HCT116 (cell line): Measurements from ENCODE around the gene MRPL20. TPM values are rescaled to one million over a fixed set of nuclear protein-coding genes. Genes with fewer than 3 reads are reported as not detected.

ENCODE experiments used
- ATAC-seq: fragments of 200-7000 bp; cut with Tn5 transposase; 2 replicates; pipeline ENCODE4 v1.9.1; 2020; ENCODE audit warnings: mild to moderate bottlenecking, moderate library complexity
- BruUV-seq: library from RNA; stranded (reverse); fragments of 400-500 nt; replicated peaks from 2 replicates; lab custom pipeline; 2021; lab: Mats Ljungman, UMichigan
- CTCF ChIA-PET: fragments of 300-600 bp; sonication (Branson Sonifier 250); formaldehyde crosslinking; loops from one replicate; lab custom pipeline; 2021; ENCODE audit warnings: antibody characterized with exemption; lab: Charles Lee
- POLR2A ChIA-PET: fragments of 300-600, 350-600 bp; sonication (Branson Sonifier 250); formaldehyde crosslinking; loops from one replicate; lab custom pipeline; 2021; ENCODE audit warnings: antibody characterized with exemption; lab: Charles Lee
- RAD21 ChIA-PET, 2 experiments: fragments of 300-600 bp; sonication (Branson Sonifier 250); formaldehyde crosslinking; loops; one replicate each; lab custom pipeline; 2023; ENCODE audit warnings: low total read pairs in 2 of 2; ENCODE audit not compliant: uncharacterized antibody in 2 of 2, unreplicated experiment in 2 of 2, low non-redundant PET in 1 of 2; lab: Charles Lee
- DNase-seq: peaks from one replicate; pipeline ENCODE4 v3.0.0-alpha.2; 2010; ENCODE audit warnings: low read depth, low spot score
- H2AFZ ChIP-seq: fragments of 200-600 bp; shearing (Covaris generic), sonication (generic); 2 replicates; pipeline ENCODE4 v1.6.1; 2017; ENCODE audit warnings: low read depth, mixed run types, mixed read lengths, antibody characterized with exemption, low read length; ENCODE audit not compliant: poor library complexity, severe bottlenecking
- H3K27ac ChIP-seq: 2 replicates; pipeline ENCODE4 v1.5.1; 2012; ENCODE audit warnings: low read depth, low read length
- H3K27me3 ChIP-seq: fragments of 200-600 bp; sonication (generic); 2 replicates; pipeline ENCODE4 v1.6.1; 2016; ENCODE audit warnings: mixed run types, low read length, mixed read lengths; ENCODE audit not compliant: insufficient read depth
- H3K36me3 ChIP-seq, 2 experiments: fragments of 200-500 bp in 1 of 2; fragments of 200-600 bp in 1 of 2; sonication (Bioruptor generic) in 1 of 2; sonication (generic) in 1 of 2; 2 replicates each; pipeline versions ENCODE4 v1.5.1 to v1.6.1; 2014 to 2016; ENCODE audit warnings: low read length in 2 of 2, inconsistent platforms in 1 of 2, mixed read lengths in 1 of 2, mixed run types in 1 of 2; ENCODE audit not compliant: insufficient read depth in 2 of 2, control insufficient read depth in 1 of 2
- H3K4me1 ChIP-seq, 2 experiments: fragments of 200-600 bp in 1 of 2; sonication (generic) in 1 of 2; 2 replicates each; pipeline versions ENCODE4 v1.5.1 to v1.6.1; 2012 to 2017; ENCODE audit warnings: low read length in 2 of 2, inconsistent platforms in 1 of 2, mild to moderate bottlenecking in 1 of 2, mixed read lengths in 1 of 2, mixed run types in 1 of 2, moderate library complexity in 1 of 2; ENCODE audit not compliant: insufficient read depth in 2 of 2, control insufficient read depth in 1 of 2
- H3K4me2 ChIP-seq: fragments of 200-600 bp; sonication (generic); 2 replicates; pipeline ENCODE4 v1.6.1; 2017; ENCODE audit warnings: mixed run types, low read length, mixed read lengths
- H3K4me3 ChIP-seq, 2 experiments: fragments of 200-600 bp in 1 of 2; sonication (generic) in 1 of 2; replicated peaks in 1 of 2; 2 replicates each; pipeline ENCODE4 v1.5.1; 2011 to 2016; ENCODE audit warnings: low read length in 2 of 2, control low read depth in 1 of 2, low read depth in 1 of 2, mild to moderate bottlenecking in 1 of 2, mixed read lengths in 1 of 2, mixed run types in 1 of 2
- H3K79me2 ChIP-seq: fragments of 200-600 bp; sonication (generic); 2 replicates; pipeline ENCODE4 v1.6.1; 2017; ENCODE audit warnings: mild to moderate bottlenecking, mixed run types, low read length, moderate library complexity, mixed read lengths; ENCODE audit not compliant: insufficient read depth
- H3K9ac ChIP-seq: fragments of 200-600 bp; sonication (generic); 2 replicates; pipeline ENCODE4 v1.6.1; 2016; ENCODE audit warnings: low read length, mixed read lengths
- H3K9me2 ChIP-seq: fragments of 200-600 bp; sonication (generic), shearing (Covaris generic); 2 replicates; pipeline ENCODE4 v1.6.1; 2017; ENCODE audit warnings: mixed run types, mild to moderate bottlenecking, moderate library complexity; ENCODE audit not compliant: insufficient read depth
- H3K9me3 ChIP-seq, 2 experiments: fragments of 200-500 bp in 1 of 2; fragments of 200-600 bp in 1 of 2; sonication (Bioruptor generic) in 1 of 2; sonication (generic) in 1 of 2; 2 replicates each; pipeline ENCODE4 v1.6.1; 2014 to 2017; ENCODE audit warnings: low read length in 2 of 2, mixed read lengths in 2 of 2, inconsistent platforms in 1 of 2, low read depth in 1 of 2, mild to moderate bottlenecking in 1 of 2, mixed run types in 1 of 2, moderate library complexity in 1 of 2; ENCODE audit not compliant: control insufficient read depth in 1 of 2, insufficient read depth in 1 of 2
- H4K20me1 ChIP-seq: fragments of 200-600 bp; sonication (generic), shearing (Covaris generic); 2 replicates; pipeline ENCODE4 v1.6.1; 2017; ENCODE audit warnings: mixed run types, mild to moderate bottlenecking, moderate library complexity; ENCODE audit not compliant: insufficient read depth
- CBX3 ChIP-seq: IDR thresholded peaks from 2 replicates; pipeline ENCODE4 v1.6.1; 2012; ENCODE audit warnings: low read depth
- CEBPB ChIP-seq: IDR thresholded peaks from 2 replicates; pipeline ENCODE4 v1.6.1; 2012; ENCODE audit warnings: low read depth
- EGR1 ChIP-seq: IDR thresholded peaks from 2 replicates; pipeline ENCODE4 v1.6.1; 2012; ENCODE audit warnings: low read depth
- ELF1 ChIP-seq: IDR thresholded peaks from 2 replicates; pipeline ENCODE4 v1.6.1; 2012; ENCODE audit warnings: low read depth, borderline replicate concordance
- EZH2 ChIP-seq: fragments of 200-600 bp; sonication (generic); IDR thresholded peaks from 2 replicates; pipeline ENCODE4 v1.6.1; 2017; ENCODE audit warnings: antibody characterized with exemption, mixed run types
- FOSL1 ChIP-seq: IDR thresholded peaks from 2 replicates; pipeline ENCODE4 v1.6.1; 2012; ENCODE audit warnings: low read depth
- JUND ChIP-seq: IDR thresholded peaks from 2 replicates; pipeline ENCODE4 v1.6.1; 2012
- POLR2AphosphoS5 ChIP-seq: IDR thresholded peaks from 2 replicates; pipeline ENCODE4 v1.6.1; 2011; ENCODE audit warnings: mild to moderate bottlenecking, low read depth, low read length, moderate library complexity
- SP1 ChIP-seq: IDR thresholded peaks from 2 replicates; pipeline ENCODE4 v1.6.1; 2012; ENCODE audit warnings: low read depth
- YY1 ChIP-seq: IDR thresholded peaks from 2 replicates; pipeline ENCODE4 v1.6.1; 2011; ENCODE audit warnings: low read length, low read depth, moderate library complexity, mild to moderate bottlenecking; ENCODE audit not compliant: insufficient replicate concordance; ENCODE audit errors: extremely low read depth
- ZFX ChIP-seq: fragments of 450-650 bp; IDR thresholded peaks from 2 replicates; pipeline ENCODE4 v1.6.1; 2017
- ZNF274 ChIP-seq: fragments of 200-500 bp; sonication (Bioruptor generic); IDR thresholded peaks from 2 replicates; pipeline ENCODE4 v1.6.1; 2014; ENCODE audit warnings: mild to moderate bottlenecking, low read depth, low read length, inconsistent platforms
- intact Hi-C: fragments of 100-400 bp; cut with micrococcal nuclease; formaldehyde crosslinking; loops from 2 replicates; pipeline ENCODE4 v1.10.0; 2022
- total RNA-seq: library from RNA; stranded (reverse); gene quantifications from one replicate; pipeline ENCODE4 v1.2.1, GENCODE V29; 2021; ENCODE audit not compliant: unreplicated experiment
- TF ChIP-seq, protein P1 (sequence below): IDR thresholded peaks from 2 replicates; pipeline ENCODE4 v1.6.1; 2012
- TF ChIP-seq, protein P2 (sequence below): IDR thresholded peaks from 2 replicates; pipeline ENCODE4 v1.6.1; 2012; ENCODE audit warnings: low read depth
- TF ChIP-seq, protein P3 (sequence below): IDR thresholded peaks from 2 replicates; pipeline ENCODE4 v1.6.1; 2011; ENCODE audit warnings: mild to moderate bottlenecking, low read length, moderate library complexity; ENCODE audit not compliant: insufficient replicate concordance; ENCODE audit errors: extremely low read depth

The MRPL20 gene
- total RNA-seq, 1 experiment from 2014 or later, result 131 TPM

DNA sequence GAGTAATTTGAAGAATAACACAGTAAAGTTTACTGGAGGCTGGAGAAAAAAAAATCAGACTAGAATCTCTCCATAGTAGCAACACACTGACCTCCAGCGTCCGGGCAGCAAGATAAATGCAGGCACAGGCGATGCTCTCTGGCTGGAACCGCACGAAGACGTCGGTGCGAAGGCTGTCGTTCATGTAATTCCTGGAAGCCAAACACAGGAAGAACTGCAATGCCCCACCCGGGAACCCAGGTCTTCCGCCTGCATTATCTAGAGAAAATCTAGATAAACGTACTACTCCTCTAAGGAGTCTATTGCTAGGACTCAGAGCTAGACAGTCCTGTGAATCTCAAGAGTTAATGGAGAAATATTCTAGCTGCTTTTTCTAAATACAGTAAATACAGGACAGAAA lies 16.4 kb downstream of the MRPL20 start:
- Histone ChIP-seq H3K9me3 (no peaks in the 10 kb centered on the region), H3K27ac (no peak overlapping the region), H3K36me3 (peaks cover 75 to 90% of the 10 kb centered on the region in 2 experiments), H3K9ac (no peak overlapping the region), H3K4me1 (no peaks in the 10 kb centered on the region), H3K4me2 (no peak overlapping the region), H3K4me3 (no peak overlapping the region), H2AFZ (no peak overlapping the region), H4K20me1 (peaks cover 11% of the 10 kb centered on the region; the same call in 1 of the 2 replicates), H3K27me3 (no peaks in the 10 kb centered on the region), H3K79me2 (peaks cover 64% of the 10 kb centered on the region), H3K9me2 (no peaks in the 10 kb centered on the region)
- ATAC-seq (no peak), DNase-seq (no peak)
- intact Hi-C loops, result no loop called here
- TF ChIP-seq EZH2 (no peak), YY1 (no peak), POLR2AphosphoS5 (no peak), JUND (no peak), ZNF274 (no peak), SP1 (no peak), ZFX (no peak), FOSL1 (no peak), CBX3 (no peak), EGR1 (no peak), ELF1 (no peak), CEBPB (no peak)
- TF ChIP-seq, protein P1, sequence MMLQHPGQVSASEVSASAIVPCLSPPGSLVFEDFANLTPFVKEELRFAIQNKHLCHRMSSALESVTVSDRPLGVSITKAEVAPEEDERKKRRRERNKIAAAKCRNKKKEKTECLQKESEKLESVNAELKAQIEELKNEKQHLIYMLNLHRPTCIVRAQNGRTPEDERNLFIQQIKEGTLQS, result no peak
- TF ChIP-seq, protein P2, sequence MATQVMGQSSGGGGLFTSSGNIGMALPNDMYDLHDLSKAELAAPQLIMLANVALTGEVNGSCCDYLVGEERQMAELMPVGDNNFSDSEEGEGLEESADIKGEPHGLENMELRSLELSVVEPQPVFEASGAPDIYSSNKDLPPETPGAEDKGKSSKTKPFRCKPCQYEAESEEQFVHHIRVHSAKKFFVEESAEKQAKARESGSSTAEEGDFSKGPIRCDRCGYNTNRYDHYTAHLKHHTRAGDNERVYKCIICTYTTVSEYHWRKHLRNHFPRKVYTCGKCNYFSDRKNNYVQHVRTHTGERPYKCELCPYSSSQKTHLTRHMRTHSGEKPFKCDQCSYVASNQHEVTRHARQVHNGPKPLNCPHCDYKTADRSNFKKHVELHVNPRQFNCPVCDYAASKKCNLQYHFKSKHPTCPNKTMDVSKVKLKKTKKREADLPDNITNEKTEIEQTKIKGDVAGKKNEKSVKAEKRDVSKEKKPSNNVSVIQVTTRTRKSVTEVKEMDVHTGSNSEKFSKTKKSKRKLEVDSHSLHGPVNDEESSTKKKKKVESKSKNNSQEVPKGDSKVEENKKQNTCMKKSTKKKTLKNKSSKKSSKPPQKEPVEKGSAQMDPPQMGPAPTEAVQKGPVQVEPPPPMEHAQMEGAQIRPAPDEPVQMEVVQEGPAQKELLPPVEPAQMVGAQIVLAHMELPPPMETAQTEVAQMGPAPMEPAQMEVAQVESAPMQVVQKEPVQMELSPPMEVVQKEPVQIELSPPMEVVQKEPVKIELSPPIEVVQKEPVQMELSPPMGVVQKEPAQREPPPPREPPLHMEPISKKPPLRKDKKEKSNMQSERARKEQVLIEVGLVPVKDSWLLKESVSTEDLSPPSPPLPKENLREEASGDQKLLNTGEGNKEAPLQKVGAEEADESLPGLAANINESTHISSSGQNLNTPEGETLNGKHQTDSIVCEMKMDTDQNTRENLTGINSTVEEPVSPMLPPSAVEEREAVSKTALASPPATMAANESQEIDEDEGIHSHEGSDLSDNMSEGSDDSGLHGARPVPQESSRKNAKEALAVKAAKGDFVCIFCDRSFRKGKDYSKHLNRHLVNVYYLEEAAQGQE, result no peak
- TF ChIP-seq, protein P3, sequence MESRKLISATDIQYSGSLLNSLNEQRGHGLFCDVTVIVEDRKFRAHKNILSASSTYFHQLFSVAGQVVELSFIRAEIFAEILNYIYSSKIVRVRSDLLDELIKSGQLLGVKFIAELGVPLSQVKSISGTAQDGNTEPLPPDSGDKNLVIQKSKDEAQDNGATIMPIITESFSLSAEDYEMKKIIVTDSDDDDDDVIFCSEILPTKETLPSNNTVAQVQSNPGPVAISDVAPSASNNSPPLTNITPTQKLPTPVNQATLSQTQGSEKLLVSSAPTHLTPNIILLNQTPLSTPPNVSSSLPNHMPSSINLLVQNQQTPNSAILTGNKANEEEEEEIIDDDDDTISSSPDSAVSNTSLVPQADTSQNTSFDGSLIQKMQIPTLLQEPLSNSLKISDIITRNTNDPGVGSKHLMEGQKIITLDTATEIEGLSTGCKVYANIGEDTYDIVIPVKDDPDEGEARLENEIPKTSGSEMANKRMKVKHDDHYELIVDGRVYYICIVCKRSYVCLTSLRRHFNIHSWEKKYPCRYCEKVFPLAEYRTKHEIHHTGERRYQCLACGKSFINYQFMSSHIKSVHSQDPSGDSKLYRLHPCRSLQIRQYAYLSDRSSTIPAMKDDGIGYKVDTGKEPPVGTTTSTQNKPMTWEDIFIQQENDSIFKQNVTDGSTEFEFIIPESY, result no peak
- RAD21 ChIA-PET, result no interaction called here
- POLR2A ChIA-PET, result interaction anchor here (1.4 kb wide), 1 partner anchor 8 kb away, joined by 4 read pairs; the partner anchor contains the start of gene CCNL2
- no TSS peak for BruUV-seq
- CTCF ChIA-PET, result interaction anchor here (0.9 kb wide), 1 partner anchor 12 kb away, joined by 5 read pairs; no protein-coding TSS in a partner anchor
